ENCODE data around the gene LRRFIP2.

DNA sequence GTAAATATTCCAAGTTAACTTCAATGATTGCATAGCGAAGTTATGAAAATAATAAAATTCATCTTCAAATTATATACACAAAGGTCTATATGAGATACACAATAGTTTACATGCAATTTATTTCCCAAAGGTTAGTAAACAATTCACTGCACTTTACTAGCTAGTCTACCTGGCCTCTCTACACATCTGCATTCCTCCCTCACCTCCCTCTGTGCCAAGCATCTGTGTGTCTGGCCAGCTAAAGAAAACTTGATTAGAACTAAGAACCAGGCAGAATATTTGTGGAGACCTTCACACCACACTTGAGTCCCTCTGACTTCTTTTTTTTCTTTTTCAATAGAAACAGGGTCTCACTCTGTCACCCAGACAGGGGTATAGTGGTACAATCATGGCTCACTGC, 61.4 kb downstream of the LRRFIP2 start:
- TF ChIP-seq, protein P1, sequence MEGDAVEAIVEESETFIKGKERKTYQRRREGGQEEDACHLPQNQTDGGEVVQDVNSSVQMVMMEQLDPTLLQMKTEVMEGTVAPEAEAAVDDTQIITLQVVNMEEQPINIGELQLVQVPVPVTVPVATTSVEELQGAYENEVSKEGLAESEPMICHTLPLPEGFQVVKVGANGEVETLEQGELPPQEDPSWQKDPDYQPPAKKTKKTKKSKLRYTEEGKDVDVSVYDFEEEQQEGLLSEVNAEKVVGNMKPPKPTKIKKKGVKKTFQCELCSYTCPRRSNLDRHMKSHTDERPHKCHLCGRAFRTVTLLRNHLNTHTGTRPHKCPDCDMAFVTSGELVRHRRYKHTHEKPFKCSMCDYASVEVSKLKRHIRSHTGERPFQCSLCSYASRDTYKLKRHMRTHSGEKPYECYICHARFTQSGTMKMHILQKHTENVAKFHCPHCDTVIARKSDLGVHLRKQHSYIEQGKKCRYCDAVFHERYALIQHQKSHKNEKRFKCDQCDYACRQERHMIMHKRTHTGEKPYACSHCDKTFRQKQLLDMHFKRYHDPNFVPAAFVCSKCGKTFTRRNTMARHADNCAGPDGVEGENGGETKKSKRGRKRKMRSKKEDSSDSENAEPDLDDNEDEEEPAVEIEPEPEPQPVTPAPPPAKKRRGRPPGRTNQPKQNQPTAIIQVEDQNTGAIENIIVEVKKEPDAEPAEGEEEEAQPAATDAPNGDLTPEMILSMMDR (IDR thresholded peaks at IDR 0.05; ENCODE audit: insufficient read depth, low read length): no peak
- TF ChIP-seq POLR2AphosphoS5 (IDR thresholded peaks at IDR 0.05; ENCODE audit: low read depth): no peak
- TF ChIP-seq, protein P2, sequence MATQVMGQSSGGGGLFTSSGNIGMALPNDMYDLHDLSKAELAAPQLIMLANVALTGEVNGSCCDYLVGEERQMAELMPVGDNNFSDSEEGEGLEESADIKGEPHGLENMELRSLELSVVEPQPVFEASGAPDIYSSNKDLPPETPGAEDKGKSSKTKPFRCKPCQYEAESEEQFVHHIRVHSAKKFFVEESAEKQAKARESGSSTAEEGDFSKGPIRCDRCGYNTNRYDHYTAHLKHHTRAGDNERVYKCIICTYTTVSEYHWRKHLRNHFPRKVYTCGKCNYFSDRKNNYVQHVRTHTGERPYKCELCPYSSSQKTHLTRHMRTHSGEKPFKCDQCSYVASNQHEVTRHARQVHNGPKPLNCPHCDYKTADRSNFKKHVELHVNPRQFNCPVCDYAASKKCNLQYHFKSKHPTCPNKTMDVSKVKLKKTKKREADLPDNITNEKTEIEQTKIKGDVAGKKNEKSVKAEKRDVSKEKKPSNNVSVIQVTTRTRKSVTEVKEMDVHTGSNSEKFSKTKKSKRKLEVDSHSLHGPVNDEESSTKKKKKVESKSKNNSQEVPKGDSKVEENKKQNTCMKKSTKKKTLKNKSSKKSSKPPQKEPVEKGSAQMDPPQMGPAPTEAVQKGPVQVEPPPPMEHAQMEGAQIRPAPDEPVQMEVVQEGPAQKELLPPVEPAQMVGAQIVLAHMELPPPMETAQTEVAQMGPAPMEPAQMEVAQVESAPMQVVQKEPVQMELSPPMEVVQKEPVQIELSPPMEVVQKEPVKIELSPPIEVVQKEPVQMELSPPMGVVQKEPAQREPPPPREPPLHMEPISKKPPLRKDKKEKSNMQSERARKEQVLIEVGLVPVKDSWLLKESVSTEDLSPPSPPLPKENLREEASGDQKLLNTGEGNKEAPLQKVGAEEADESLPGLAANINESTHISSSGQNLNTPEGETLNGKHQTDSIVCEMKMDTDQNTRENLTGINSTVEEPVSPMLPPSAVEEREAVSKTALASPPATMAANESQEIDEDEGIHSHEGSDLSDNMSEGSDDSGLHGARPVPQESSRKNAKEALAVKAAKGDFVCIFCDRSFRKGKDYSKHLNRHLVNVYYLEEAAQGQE (IDR thresholded peaks at IDR 0.05; ENCODE audit: insufficient replicate concordance, low read depth): no peak
- TF ChIP-seq SPI1 (IDR thresholded peaks at IDR 0.05; ENCODE audit: borderline replicate concordance, low read depth): no peak
- TF ChIP-seq GABPA (IDR thresholded peaks at IDR 0.05; ENCODE audit: low read depth): no peak

Measured in HL-60 (cell line).